Measurements from ENCODE around the gene HOXD9. TPM values are rescaled to one million over a fixed set of nuclear protein-coding genes. Genes with fewer than 3 reads are reported as not detected.

The HOXD9 gene
- total RNA-seq, 1 donor from 2014 or later, result not detected

DNA sequence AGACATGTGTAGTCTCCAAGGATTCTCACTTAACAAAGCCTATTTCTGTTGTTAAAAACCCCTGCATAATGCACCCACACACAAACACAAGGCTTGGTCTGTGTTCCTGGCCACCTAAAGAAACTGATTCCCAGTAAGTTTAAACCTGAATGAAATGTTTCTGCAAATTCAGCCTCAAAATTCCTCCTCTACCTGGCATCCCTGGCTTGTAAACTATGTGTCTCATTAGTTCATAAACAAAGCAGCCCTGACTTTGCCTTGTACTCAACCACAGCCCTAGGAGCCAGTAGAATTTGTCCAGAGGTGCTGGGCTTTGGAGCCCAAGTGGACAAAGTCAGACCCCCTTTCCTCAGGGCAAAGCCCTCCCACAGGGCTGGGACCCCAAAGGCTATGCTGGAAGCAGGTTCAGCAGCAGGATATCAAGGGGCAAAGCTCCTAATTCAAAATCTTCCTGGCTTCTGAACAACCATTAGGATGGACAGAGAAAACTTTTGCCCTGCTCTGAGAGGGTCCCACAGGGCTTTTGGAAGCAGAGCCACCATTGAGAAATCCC, 32.6 kb upstream of the HOXD9 start:
- peaks cover 11% of the 10 kb centered on the region for H3K4me1 Mint-ChIP-seq (ENCODE audit: low read depth)
- no peaks in the 10 kb centered on the region for H3K9me3 Mint-ChIP-seq
- no peak overlapping the region for H3K27ac Mint-ChIP-seq
- intact Hi-C loops (cut with micrococcal nuclease), result loop anchor here (5.0 kb wide), 1 partner anchor 1748 kb away; no protein-coding TSS in a partner anchor
- H3K27me3 Mint-ChIP-seq (ENCODE audit: insufficient read depth), result peaks cover 90% of the 10 kb centered on the region
- H3K4me3 Mint-ChIP-seq, result no peak overlapping the region
- DNase-seq (ENCODE audit: low spot score), result no peak
- H3K36me3 Mint-ChIP-seq (ENCODE audit: low read depth), result peaks cover 2% of the 10 kb centered on the region

DNA sequence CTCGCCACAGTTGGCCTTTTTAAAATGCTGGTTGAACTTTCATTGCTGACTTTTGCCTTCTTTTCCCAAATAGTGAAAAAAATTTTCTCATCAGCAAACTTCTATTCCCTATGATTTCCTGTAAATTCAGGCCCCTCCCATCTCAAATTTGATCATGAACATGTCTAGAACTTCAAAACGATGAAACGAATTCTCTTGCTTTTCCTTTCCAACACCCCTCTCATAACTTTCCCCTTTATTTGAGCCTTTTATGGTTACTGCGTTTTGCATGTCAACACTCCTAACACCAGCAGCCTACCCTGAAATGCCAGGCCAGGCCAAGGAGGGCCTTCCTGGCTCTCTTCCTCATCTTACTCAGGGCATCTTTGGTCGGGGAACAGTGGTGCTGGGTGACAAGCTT, 31.7 kb upstream of the HOXD9 start:
- H3K4me1 Mint-ChIP-seq (ENCODE audit: low read depth), result peaks cover 11% of the 10 kb centered on the region
- intact Hi-C loops (cut with micrococcal nuclease), result loop anchor here (5.0 kb wide), 1 partner anchor 1749 kb away; no protein-coding TSS in a partner anchor
- H3K9me3 Mint-ChIP-seq, result no peaks in the 10 kb centered on the region
- H3K4me3 Mint-ChIP-seq, result no peak overlapping the region
- H3K36me3 Mint-ChIP-seq (ENCODE audit: low read depth), result peaks cover 2% of the 10 kb centered on the region
- peak overlapping the region; percentile 19 for H3K27ac Mint-ChIP-seq
- DNase-seq (ENCODE audit: low spot score), result no peak
- H3K27me3 Mint-ChIP-seq (ENCODE audit: insufficient read depth), result peaks cover 89% of the 10 kb centered on the region

- H3K27ac Mint-ChIP-seq, result peak overlapping the region; percentile 67
- intact Hi-C loops (cut with micrococcal nuclease), result loop anchor here (5.0 kb wide), 1 partner anchor 1749 kb away; no protein-coding TSS in a partner anchor
Measured at GRCh38 chr2:176091329-176092258, 30.9 kb upstream of the HOXD9 start.

DNA sequence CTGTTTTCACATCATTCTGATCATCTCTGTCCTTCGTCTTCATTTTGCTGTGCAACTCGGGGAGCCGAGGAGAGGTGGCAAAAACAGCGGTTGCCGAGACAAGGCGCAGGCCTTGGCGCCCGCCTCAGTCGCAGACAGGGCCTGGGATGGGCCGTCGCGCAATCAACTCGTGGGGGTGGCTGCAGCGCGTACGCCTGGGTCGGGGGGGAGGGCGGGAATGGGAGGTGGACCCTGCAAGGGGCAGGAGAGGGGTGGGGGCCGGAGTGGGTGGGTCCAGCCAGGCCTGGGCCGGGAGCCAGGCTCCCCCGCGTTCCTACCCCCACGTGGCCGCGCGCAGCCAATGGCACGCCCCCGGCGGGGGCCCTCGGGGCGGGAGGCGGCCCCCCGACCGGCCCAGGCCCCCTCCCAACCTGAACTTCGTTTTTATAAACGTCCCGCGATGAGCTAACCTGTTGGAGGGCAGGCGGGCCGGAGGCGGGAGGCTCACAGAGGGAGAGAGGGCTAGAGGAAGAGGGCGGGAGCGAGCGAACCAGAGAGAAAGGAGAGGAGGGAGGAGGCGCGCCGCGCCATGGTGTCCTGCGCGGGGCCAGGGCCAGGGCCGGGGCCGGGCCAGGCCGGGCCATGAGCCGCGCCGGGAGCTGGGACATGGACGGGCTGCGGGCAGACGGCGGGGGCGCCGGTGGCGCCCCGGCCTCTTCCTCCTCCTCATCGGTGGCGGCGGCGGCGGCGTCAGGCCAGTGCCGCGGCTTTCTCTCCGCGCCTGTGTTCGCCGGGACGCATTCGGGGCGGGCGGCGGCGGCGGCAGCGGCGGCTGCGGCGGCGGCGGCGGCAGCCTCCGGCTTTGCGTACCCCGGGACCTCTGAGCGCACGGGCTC, 30.0 kb upstream of the HOXD9 start, which contains the start of gene HOXD13:
Gene HOXD13 (plus strand): TSS at position 452 of the 875 bp plus-strand sequence. CDS start 170 bp downstream, at position 622.
- Mint-ChIP-seq H3K4me1 (ENCODE audit: low read depth) (peaks cover 20% of the 10 kb centered on the region), H3K36me3 (ENCODE audit: low read depth) (peaks cover 2% of the 10 kb centered on the region), H3K4me3 (no peak within 1 kb of the TSS), H3K9me3 (no peaks in the 10 kb centered on the region), H3K27me3 (ENCODE audit: insufficient read depth) (peaks cover 89% of the 10 kb centered on the region), H3K27ac (peak within 1 kb of the TSS; percentile 67)
- DNase-seq (ENCODE audit: low spot score), result no peak
- intact Hi-C loops (cut with micrococcal nuclease), result loop anchor here (5.0 kb wide), 1 partner anchor 1750 kb away; no protein-coding TSS in a partner anchor

More at GRCh38 chr2:176091329-176092258, 30.9 kb upstream of the HOXD9 start:
- Mint-ChIP-seq H3K9me3 (no peaks in the 10 kb centered on the region), H3K36me3 (ENCODE audit: low read depth) (peaks cover 2% of the 10 kb centered on the region), H3K4me1 (ENCODE audit: low read depth) (peaks cover 14% of the 10 kb centered on the region), H3K27me3 (ENCODE audit: insufficient read depth) (peaks cover 90% of the 10 kb centered on the region), H3K4me3 (no peak overlapping the region)
- DNase-seq (ENCODE audit: low spot score), result no peak

- Mint-ChIP-seq H3K27me3 (ENCODE audit: insufficient read depth) (peaks cover 89% of the 10 kb centered on the region), H3K9me3 (no peaks in the 10 kb centered on the region), H3K4me1 (ENCODE audit: low read depth) (peaks cover 20% of the 10 kb centered on the region), H3K27ac (peak overlapping the region; percentile 69), H3K36me3 (ENCODE audit: low read depth) (peaks cover 2% of the 10 kb centered on the region), H3K4me3 (no peak overlapping the region)
- DNase-seq (ENCODE audit: low spot score), result no peak
- intact Hi-C loops (cut with micrococcal nuclease), result loop anchor here (5.0 kb wide), 1 partner anchor 1751 kb away; no protein-coding TSS in a partner anchor
Measured at GRCh38 chr2:176093145-176093897, 29.2 kb upstream of the HOXD9 start.

DNA sequence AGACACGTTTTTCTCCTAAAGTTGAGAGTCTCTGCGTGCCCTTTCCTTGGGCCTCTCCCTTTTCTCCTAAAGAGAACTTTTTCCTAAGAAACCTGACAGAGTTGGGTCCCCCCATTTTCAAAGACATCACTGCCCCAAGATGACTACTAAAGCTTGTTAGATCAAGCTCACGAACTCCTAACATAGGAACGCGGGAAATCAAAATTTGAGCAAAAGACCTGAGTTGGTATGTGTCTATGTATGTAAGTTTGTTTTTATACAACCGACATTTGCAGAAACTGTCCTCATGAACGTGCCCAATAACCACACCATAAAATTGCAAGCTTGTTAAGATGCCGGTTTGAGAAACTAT, 28.6 kb upstream of the HOXD9 start:
- H3K4me1 Mint-ChIP-seq (ENCODE audit: low read depth), result peaks cover 20% of the 10 kb centered on the region
- no peaks in the 10 kb centered on the region for H3K9me3 Mint-ChIP-seq
- peak overlapping the region; percentile 69 for H3K27ac Mint-ChIP-seq
- DNase-seq (ENCODE audit: low spot score), result no peak
- intact Hi-C loops (cut with micrococcal nuclease), result loop anchor here (5.0 kb wide), 1 partner anchor 1752 kb away; no protein-coding TSS in a partner anchor
- H3K4me3 Mint-ChIP-seq, result no peak overlapping the region
- peaks cover 2% of the 10 kb centered on the region for H3K36me3 Mint-ChIP-seq (ENCODE audit: low read depth)
- H3K27me3 Mint-ChIP-seq (ENCODE audit: insufficient read depth), result peaks cover 88% of the 10 kb centered on the region

GRCh38 chr2:176094349-176094748, 28.2 kb upstream of the HOXD9 start:
- peaks cover 88% of the 10 kb centered on the region for H3K27me3 Mint-ChIP-seq (ENCODE audit: insufficient read depth)
- peaks cover 20% of the 10 kb centered on the region for H3K4me1 Mint-ChIP-seq (ENCODE audit: low read depth)
- intact Hi-C loops (cut with micrococcal nuclease), result loop anchor here (5.0 kb wide), 1 partner anchor 1752 kb away; no protein-coding TSS in a partner anchor
- no peak for DNase-seq (ENCODE audit: low spot score)
- no peak overlapping the region for H3K4me3 Mint-ChIP-seq
- no peaks in the 10 kb centered on the region for H3K9me3 Mint-ChIP-seq
- H3K27ac Mint-ChIP-seq, result no peak overlapping the region
- H3K36me3 Mint-ChIP-seq (ENCODE audit: low read depth), result peaks cover 2% of the 10 kb centered on the region

- Mint-ChIP-seq H3K4me3 (no peak overlapping the region), H3K36me3 (ENCODE audit: low read depth) (peaks cover 2% of the 10 kb centered on the region), H3K27ac (no peak overlapping the region), H3K27me3 (ENCODE audit: insufficient read depth) (peaks cover 83% of the 10 kb centered on the region), H3K4me1 (ENCODE audit: low read depth) (peaks cover 20% of the 10 kb centered on the region), H3K9me3 (no peaks in the 10 kb centered on the region)
- DNase-seq (ENCODE audit: low spot score), result no peak
- intact Hi-C loops (cut with micrococcal nuclease), result no loop called here
Measured at GRCh38 chr2:176095421-176095820, 27.1 kb upstream of the HOXD9 start.

DNA sequence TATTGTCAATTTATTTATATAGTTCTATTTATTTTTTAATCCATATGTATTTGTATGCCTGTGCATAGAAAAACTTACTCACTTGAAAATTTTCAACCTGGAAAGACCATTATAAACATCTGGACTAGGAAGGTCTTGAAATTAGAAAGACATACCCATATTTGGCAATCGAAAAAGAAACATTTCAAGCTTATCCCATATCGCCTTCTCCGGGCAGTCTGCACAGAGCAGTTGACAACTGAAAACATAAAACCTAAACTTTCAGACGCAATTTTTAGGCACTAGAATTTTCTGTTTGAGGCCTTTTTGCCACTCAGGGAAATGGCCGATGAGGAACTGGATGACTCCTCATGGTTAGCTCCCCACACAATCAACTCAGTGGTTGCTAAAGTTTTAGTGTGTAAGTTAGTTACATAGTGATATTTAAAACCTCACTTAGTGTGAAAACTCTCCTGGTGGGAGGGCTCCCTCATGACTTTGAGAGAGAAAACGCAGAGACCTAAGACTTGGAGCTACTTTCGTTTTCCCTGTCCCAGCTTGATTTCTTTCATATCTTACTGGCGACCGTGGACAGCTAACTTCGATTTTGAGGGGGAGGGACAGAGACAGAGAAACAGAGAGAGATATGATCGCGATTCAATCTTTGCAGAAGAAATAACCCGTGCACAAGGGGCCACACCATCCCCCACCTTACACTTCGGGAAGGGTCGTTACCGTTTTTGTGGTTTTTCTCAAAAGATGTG, 26.1 kb upstream of the HOXD9 start:
- peaks cover 83% of the 10 kb centered on the region for H3K27me3 Mint-ChIP-seq (ENCODE audit: insufficient read depth)
- DNase-seq (ENCODE audit: low spot score), result no peak
- peak overlapping the region; percentile 78 for H3K4me3 Mint-ChIP-seq
- intact Hi-C loops (cut with micrococcal nuclease), result loop anchor here (2.0 kb wide), 2 partner anchors 682 to 846 kb away; no protein-coding TSS in a partner anchor
- peaks cover 2% of the 10 kb centered on the region for H3K36me3 Mint-ChIP-seq (ENCODE audit: low read depth)
- H3K27ac Mint-ChIP-seq, result no peak overlapping the region
- H3K9me3 Mint-ChIP-seq, result no peaks in the 10 kb centered on the region
- H3K4me1 Mint-ChIP-seq (ENCODE audit: low read depth), result peaks cover 20% of the 10 kb centered on the region

- peak overlapping the region; percentile 78 for H3K4me3 Mint-ChIP-seq
- intact Hi-C loops (cut with micrococcal nuclease), result loop anchor here (1.0 to 2.0 kb wide), 4 partner anchors 19 to 846 kb away; no protein-coding TSS in a partner anchor
- peak; percentile 31 for DNase-seq (ENCODE audit: low spot score)
- H3K4me1 Mint-ChIP-seq (ENCODE audit: low read depth), result peaks cover 14% of the 10 kb centered on the region
- H3K9me3 Mint-ChIP-seq, result no peaks in the 10 kb centered on the region
- H3K27ac Mint-ChIP-seq, result peak overlapping the region; percentile 25
- peaks cover 2% of the 10 kb centered on the region for H3K36me3 Mint-ChIP-seq (ENCODE audit: low read depth)
- peaks cover 83% of the 10 kb centered on the region for H3K27me3 Mint-ChIP-seq (ENCODE audit: insufficient read depth)
Measured at GRCh38 chr2:176096986-176097819, 25.3 kb upstream of the HOXD9 start.
